Embryonic facial prominence (tissue), 1 donor: ENCODE results near the gene VSTM1.
A peak's percentile ranks its signal among the peaks of the same experiment; 100 is the strongest.
"Not testable (repeated sequence)": the region's sequence is repeated elsewhere in the genome, so short reads cannot be mapped to it uniquely, and the experiment has no call there.

Experiments used
- DNase-seq: peaks from one replicate; pipeline ENCODE4 v3.0.0-alpha.2; 2016; ENCODE audit errors: extremely low spot score

VSTM1 gene, protein sequence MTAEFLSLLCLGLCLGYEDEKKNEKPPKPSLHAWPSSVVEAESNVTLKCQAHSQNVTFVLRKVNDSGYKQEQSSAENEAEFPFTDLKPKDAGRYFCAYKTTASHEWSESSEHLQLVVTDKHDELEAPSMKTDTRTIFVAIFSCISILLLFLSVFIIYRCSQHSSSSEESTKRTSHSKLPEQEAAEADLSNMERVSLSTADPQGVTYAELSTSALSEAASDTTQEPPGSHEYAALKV

DNA sequence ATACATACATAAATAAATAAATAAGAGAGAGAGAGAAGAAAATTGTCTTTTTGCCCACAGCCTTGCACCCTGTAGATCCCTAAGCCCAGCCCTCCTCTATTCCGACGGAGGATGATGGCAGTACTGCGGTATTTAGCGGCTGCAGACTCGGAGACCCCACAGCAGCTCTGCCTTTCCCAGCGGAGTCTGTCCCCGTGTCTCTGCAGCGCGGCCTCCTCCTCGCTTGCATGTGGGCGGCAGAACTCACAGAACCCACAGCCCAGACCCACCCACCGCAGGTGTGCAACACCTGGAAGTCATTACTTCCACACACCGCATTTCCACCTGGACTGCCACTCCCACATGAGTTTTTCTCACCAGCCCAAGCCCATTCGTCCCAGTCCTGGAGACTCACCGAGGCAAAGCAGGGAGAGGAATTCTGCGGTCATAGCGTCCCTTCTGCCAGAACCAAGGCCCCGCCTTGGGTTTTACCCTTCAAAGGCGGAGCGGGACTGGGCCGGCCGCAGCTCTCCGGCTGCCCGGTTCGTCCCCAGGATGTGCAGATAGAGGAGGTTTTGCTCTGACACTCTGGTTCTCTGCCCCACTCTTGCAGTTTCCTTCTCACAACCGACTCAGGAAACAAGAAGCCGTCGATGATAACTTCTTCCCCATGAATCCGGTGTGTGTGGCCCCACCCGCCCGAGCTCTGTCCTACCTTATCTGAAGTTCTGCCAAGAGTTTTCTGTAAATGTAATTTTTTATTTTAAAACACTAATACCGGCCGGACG is at the start of gene VSTM1:
TSS of gene VSTM1 (minus strand) at position 548 of the 767 bp plus-strand sequence. CDS start at position 428, 120 bp downstream.
- DNase-seq, result no peak

DNA sequence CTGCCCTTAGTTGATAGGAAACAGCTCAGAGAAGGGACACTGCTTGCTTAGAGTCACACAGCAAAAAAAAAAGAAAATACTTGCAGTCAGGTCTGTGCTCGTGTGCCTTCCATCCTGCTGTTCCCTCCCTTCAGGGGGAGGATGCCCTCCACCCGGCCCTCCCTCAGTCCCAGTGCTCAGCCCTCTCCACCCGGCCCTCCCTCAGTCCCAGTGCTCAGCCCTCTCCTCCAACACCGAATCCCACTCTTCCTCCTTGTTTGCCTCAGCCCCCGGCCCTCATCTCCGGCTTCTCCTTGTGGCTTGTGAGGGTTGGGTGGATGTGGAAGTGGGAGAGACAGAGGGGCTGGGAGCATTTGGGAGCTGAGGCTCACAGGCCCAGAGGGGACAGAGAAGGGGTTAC is 46.0 kb upstream of the VSTM1 start:
- DNase-seq, result no peak

DNA sequence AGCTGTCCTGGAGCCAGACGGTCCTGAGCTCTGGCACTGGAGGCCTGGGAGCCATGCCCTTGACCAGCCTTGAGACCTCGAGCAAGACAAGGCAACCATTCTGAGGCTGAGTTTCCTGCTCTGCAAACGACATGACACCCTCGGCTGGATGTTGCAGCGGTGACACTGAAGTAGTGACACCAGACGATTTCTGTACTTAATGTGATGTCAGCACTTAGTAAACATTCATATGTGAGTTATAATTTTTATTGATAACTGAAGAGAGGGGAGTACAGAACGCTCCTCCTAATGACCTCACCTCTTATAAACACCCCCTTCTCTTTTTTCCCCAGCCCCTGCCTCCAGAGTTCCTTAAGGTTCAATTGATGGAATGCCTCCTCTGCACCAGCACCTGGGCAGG is 44.8 kb upstream of the VSTM1 start:
- DNase-seq, result no peak

DNA sequence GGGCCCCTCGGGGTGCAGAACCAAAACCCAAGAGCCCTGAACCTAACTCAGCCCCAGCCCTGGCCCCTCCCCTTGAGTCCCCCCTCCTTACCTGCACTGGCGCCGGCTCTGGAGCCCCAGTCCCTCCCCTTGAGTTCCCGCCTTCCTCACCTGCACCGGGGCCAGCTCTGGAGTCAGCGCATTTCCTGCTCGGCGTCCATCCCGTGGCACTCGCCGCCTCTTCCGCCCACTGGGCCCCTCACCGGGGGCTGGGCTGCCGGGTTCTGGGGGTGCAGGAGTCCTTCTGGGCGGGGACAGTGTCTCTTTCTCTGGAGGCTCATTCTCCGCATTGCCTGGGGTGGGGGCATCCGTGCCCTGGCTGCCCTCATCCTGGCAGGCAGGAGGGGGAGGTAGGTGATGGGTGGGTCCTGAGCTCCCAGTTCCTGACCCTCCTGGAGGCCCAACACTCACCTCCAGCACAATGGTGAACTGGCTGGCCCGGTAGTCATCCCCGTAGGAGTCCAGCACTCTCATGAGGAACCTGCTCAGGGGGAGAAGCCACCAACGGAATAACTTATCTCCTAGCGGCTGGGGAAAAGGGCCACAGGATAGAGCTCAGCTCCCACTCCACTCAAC is 44.3 kb upstream of the VSTM1 start:
- DNase-seq, result no peak

DNA sequence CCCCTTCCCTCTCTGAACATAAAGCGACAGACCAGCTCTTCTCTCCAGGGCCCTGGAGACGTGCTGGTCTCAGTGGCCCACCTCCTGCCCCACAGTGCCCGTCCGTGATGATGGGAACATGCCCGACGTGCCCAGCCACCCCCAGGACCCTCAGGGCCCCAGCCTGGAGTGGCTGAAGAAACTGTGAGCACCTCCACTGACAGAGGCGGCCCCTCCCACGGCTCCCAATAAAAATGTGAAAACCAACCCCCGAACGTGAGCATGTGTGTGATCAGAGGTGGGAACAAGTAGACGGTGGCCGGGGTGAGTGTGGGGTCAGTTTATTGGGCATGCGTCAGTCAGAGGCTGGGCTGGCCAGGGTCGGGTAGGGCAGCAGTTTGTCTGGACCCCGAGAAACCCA is 43.0 kb upstream of the VSTM1 start:
- no peak for DNase-seq

DNA sequence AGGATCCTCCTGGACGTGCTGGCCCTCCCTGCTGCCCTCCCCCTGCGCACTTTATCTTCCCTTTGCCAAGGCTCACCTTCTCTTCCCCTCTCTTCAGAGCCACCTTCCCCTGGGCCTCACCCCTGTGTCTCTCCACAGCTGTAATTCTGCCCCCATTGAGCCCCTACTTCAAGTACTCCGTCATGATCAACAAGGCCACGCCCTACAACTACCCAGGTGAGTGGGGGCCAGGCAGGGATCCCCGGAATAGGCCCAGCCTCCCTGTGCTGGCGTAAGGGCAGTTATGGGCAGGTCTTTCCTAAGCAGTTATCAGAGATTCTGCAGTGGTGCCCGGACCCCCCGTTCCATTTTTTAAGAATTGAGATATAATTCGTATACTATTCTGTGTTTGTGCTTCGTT is 42.1 kb upstream of the VSTM1 start:
- no peak for DNase-seq

DNA sequence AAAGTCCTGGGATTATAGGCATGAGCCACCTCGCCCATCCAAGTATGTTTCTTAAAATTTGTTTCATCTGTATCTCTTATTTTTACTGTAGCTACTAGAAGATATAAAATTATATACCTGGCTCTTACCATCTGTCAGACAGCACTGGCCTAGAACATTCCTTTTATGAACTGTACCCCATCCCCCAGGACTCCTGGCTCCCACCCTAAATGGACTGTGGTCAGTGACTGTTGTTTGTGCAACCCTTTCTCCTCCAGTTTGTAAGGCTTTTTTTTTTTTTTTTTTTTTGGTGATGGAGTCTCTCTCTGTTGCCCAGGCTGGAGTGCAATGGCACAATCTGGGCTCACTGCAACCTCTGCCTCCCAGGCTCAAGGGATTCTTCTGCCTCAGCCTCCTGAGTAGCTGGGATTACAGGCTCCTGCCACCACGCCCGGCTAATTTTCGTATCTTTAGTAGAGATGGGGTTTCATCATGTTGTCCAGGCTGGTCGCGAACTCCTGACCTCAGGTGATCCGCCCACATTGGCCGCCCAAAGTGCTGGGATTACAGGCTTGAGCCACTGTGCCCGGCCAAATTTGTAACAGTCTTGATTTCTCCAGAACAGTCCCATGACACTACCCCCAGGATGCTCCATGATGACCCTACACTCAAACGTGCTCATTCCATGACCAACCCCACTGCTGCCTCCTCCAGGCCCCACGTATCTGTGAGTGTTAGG is 41.5 kb upstream of the VSTM1 start:
- no peak for DNase-seq

DNA sequence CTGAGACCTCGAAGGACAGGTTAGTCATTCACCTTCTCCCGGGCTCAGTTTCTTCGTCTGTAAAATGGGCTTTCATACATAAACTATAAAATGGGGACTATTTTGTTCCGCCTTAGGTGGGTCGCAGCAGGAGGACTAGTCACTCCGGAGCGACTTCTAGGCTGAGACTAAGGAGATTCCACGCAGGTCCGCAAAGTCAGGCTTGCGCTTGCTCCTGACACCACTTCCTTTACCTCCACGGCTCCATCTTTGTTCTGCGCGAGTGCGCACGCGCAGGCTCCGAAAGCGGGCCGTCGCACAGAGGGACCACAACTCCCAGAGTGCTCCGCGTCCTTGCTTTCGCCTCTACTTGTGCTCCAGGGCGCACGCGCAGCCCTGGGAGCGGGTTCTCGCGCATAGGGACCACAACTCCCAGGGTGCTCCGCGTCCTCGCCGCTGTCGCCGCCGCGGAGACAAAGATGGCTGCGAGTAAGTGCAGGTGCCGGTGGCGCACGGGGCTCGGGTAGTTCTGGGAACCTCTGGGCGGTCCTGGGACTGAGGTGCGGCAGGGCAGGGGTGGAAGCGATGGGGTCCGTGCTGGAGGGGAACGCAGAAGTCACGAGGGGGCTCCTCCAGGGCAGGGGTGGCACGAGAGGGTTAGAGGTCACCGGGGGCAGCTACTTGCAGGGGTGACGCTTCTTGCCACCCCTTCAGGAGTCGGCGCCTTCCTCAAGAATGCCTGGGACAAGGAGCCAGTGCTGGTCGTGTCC is 38.9 kb upstream of the VSTM1 start, which contains the start of gene NDUFA3:
TSS of gene NDUFA3 (plus strand) at position 435 of the 749 bp plus-strand sequence. CDS start at position 459, 24 bp downstream.
- DNase-seq, result peak; percentile 94

DNA sequence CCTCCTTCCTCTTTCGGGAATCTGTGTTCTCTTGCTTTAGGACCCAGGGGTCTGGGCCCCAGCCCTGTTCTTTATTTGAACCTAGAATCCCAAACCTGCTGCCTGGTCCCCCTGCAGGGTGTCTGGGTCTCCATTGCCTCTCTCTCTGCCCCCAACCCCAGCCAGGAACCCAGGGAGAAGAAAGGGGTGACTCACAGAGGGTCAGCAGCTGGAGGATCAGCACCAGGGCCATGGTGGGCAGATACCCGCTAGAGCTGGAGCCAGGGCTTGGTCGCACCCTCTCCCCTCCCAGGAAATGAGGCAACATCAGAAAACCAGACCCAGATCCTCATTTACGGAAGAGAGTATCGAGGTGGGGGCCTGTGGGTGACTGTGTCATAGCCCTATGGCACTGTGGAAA is 36.9 kb upstream of the VSTM1 start, which contains the start of gene OSCAR:
TSS of gene OSCAR (minus strand) at position 243 of the 400 bp plus-strand sequence. CDS start at position 232, 11 bp downstream.
- DNase-seq, result no peak

DNA sequence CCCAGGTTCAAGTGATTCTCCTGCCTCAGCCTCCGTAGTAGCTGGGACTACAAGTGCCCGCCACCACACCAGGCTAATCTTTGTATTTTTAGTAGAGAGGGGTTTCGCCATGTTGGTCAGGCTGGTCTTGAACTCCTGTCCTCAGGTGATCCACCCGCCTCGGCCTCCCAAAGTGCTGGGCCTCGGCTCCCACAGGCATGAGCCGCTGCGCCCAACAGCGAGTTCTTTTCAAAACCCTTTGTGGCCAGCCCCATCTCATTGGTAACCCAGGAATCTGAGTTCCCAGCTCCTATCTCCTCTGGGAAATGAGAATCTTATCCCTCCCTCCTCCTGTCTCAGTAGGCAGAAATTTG is 36.2 kb upstream of the VSTM1 start:
- DNase-seq, result not testable (repeated sequence)

DNA sequence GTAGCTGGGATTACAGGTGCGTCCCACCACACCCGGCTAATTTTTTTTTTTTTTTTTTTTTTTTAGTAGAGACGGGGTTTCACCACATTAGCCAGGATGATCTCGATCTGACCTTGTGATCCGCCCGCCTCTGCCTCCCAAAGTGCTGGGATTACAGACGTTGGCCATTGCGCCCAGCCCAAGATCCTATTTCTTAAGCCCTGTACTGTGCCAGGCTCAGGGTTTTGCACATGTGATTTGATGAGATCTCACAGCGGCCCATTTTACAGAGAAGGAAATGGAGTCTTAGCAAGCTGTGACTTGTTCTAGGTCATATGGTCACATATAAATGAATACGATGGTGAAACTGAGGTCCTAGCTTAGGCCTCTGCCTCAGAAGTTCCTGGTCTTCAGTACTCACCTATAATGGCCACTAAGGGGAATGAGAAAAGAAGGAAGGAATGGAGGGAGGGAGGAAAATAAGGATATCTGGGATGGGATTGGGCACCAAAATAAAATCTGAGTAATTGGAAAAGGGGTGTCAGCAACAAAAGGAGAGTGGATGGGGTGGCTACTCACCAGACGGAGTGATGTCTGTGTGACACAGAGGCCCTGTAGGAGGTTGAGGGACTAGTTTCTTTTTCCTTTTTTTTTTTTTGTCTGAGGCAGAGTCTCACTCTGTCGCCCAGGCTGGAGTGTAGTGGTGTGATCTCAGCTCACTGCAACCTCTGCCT is 35.6 kb upstream of the VSTM1 start:
- no peak for DNase-seq

DNA sequence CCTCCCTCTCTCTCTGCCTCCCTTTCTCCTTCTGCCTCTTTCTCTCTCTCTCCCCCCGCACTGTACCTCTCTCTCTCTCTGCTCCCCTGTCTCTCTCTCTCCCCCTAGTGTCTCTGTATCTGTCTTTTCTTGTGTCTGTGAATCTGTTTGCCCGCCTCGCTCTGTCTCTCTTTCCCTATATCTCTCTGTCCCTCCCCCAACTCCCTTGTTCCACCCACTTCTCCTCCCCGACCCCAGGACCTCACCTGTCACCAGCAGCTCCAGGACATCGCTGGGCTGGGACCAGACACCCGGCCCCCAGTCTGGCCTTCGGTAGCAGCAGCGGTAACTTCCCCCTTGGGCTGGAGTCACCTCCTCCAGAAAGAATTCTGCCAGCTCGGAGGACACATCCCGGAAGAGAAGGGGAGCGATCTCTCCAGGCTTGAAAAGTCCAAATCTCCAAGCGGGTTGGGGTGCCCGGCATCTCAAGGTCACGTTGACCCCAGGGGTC is 33.0 kb upstream of the VSTM1 start:
- DNase-seq, result no peak

DNA sequence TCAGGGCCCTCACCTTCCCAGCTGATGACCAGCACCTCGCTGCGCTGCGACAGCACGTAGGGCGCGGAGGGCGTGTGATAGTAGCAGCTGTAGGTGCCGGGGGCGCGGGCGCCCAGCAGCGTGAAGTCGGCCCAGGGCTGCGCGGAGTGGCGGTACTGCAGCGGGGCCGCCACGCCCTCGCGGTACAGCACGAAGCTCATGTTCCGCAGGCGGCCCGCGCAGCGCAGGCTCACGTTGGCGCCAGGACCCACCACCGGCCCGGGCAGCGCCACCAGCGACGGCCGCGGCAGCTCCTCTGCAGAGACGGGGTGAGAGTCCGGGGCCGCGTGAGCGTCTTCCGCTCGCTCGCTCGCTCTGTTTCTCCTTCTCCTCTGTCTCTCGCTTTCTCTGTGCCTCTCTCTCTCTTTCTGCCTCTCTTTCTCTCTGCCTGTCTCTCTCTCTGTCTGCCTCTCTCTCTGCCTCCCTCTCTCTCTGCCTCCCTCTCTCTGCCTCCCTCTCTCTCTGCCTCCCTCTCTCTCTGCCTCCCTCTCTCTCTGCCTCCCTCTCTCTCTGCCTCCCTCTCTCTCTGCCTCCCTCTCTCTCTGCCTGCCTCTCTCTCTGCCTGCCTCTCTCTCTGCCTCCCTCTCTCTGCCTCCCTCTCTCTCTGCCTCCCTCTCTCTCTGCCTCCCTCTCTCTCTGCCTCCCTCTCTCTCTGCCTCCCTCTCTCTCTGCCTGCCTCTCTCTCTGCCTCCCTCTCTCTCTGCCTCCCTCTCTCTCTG is 32.3 kb upstream of the VSTM1 start:
- DNase-seq, result not testable (repeated sequence)

DNA sequence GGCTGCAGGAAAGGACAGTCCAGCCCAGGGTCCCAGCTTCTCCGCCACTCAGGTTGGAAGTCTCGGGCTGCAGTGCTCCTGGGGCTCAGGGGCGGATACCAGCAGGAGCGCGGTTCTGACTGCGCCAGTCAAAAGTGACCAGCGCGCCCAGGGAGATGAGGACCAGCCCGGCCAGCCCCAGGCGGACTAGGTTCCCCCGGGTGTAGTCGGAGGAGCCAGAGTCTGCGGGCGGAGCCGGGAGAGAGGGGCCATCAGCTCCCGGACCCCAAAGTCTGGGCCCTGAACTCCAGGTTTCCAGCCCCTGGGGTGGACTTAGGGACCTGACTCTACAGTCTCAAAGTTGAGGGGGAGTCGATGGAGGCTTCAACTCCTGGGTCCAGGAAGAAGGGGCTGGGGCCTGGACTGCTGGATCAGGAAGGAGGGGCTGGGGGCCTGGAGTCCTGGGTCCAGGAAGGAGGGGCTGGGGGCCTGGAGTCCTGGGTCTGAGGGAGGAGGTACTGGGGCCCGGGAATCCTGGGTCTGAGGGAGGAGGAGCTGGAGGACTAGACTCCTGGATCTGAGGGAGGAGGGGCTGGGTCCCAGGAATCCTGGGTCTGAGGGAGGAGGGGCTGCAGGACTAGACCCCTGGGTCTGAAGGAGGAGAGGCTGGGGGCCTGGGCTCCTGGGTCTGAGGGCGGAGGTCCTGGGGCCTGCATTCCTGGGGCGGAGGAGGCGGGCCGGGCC is 31.6 kb upstream of the VSTM1 start:
- no peak for DNase-seq

DNA sequence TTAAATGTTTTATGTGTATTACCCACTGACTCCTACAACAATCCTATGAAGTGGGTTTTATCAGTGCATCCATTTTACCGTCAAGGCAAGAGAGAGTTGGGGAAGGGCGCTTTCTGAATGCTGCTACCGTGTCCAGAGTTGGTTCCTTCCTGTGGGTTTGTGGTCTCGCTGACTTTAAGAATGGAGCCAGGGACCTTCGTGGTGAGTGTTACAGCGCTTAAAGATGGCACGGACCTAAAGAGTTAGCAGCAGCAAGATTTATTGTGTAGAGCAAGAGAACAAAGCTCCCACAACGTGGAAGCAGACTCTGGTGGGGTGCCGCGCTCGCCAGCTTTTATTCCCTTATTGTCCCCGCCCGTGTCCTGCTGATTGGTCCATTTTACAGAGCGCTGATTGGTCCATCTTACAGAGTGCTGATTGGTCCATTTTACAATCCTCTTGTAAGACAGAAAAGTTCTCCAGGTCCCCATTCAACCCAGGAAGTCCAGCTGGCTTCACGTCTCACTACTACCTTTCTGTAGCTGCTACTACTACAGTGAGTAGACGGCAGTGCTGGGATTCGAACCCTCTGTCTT is 30.8 kb upstream of the VSTM1 start:
- no peak for DNase-seq

DNA sequence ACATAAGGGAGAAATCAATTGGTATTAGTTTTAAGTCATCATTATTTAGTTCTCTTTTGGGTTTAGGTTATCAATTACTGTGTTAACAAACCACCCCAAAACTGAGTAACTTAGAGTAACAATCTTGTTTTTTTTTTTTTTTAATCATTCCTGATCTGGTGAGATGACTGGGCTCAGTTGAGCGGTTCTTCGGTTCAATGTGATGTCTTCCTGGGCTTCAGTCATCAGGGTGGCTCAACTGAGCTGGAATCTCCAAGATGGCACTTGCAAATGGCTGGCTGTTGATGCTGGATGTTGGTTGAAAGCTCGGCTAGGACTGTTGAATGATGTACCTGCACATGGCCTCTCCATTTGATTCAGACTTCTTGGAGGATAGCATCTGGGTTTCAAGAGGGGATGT is 20.7 kb upstream of the VSTM1 start:
- no peak for DNase-seq

DNA sequence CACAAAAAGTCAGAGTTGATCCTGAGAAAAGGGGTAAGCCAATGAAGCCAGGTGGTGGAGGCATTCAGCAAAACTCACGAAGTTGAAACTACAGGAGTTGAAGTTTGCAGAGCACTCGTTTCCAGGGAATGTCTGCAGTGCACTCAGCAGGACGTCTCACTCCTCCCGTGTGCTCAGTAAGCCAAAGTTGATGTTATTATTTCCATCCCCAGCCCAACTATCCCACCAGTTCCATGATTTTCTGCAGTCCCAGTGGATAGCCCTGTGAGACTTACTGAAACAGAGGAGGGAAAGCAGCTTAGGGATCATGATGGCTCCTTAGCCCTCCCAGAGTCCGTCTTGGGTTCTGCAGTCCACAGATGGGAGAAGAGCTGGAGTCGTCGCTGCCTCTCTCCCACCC is 17.3 kb upstream of the VSTM1 start, which contains the start of gene TARM1:
TSS of gene TARM1 (minus strand) at position 334 of the 400 bp plus-strand sequence. CDS start at position 309, 25 bp downstream.
- DNase-seq, result no peak

DNA sequence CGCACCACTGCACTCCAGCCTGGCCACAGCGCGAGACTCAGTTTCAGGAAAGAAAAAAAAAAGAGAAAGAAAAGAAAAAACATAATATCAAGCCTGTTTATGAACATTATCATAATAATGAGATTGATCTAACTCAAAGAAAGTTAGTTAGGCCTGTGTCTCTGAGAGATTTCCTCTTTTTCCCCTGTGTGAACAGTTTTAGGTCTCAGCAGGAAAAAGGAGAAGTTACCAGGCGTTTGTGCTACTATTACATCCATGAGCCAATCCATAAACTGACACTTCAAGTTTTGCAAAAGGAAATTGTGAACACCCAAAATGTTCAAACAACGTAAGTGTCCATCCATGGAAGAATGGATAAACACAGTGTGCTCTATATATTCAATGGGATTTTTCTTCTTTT is 13.6 kb upstream of the VSTM1 start:
- no peak for DNase-seq

DNA sequence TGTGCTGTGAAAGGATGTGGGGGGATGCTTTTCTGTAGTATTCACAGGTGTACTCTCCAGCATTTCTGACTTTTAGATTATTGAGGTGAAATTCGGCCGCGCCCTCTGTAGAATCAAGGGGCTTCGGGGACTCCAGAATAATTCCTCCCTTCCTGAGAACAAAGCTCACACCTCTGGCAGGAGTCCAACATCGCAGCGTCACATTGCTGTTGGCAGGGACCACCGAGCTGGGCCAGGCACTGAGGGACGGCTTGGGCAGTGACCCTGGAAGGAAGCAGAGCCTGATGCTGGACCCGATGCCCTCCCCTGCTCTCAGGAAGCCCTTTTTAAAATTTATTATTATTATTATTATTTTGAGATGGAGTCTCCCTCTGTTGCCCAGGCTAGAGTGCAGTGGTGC is 11.2 kb upstream of the VSTM1 start:
- no peak for DNase-seq
